IMR-90 (cell line): ENCODE measurements around the gene SURF1. TPM values are rescaled to one million over a fixed set of nuclear protein-coding genes. Genes with fewer than 3 reads are reported as not detected.

Source experiments
- ATAC-seq: fragments of 200-7000 bp; cut with Tn5 transposase; 2 replicates; pipeline ENCODE4 v1.9.1; 2020; ENCODE audit warnings: low read depth, mild to moderate bottlenecking, moderate library complexity
- BruUV-seq: library from RNA; stranded (reverse); fragments of 400-500 nt; replicated peaks from 2 replicates; lab custom pipeline; 2021; lab: Mats Ljungman, UMichigan
- CTCF ChIA-PET: fragments of 300-600 bp; formaldehyde crosslinking; extraction: SDS; loops from one replicate; lab custom pipeline; 2021; ENCODE audit warnings: antibody characterized with exemption; lab: Yijun Ruan, JAX
- POLR2A ChIA-PET: fragments of 300-600 bp; sonication (Branson Sonifier 250); formaldehyde crosslinking; loops from one replicate; lab custom pipeline; 2022; ENCODE audit warnings: antibody characterized with exemption; ENCODE audit not compliant: unreplicated experiment; lab: Charles Lee
- DNase-seq: peaks from one replicate; pipeline ENCODE4 v3.0.0; 2013
- H2AFZ ChIP-seq: replicated peaks from 2 replicates; pipeline ENCODE3; 2013; ENCODE audit warnings: low read length, mild to moderate bottlenecking; ENCODE audit not compliant: poor library complexity
- H2AK5ac ChIP-seq: 2 replicates; pipeline ENCODE4 v1.6.1; 2013; ENCODE audit warnings: low read depth, low read length, inconsistent platforms
- H2AK9ac ChIP-seq: replicated peaks from 2 replicates; pipeline ENCODE3; 2013; ENCODE audit warnings: mild to moderate bottlenecking, low read depth, low read length, moderate library complexity; ENCODE audit not compliant: poor library complexity
- H2BK120ac ChIP-seq: 2 replicates; pipeline ENCODE4 v1.6.1; 2013; ENCODE audit warnings: low read depth, low read length, inconsistent platforms
- H2BK15ac ChIP-seq: 3 replicates; pipeline ENCODE4 v1.6.1; 2013; ENCODE audit warnings: low read depth, low read length, inconsistent platforms
- H2BK20ac ChIP-seq: 2 replicates; pipeline ENCODE4 v1.6.1; 2013; ENCODE audit warnings: low read depth, mild to moderate bottlenecking, inconsistent platforms, low read length, moderate library complexity
- H2BK5ac ChIP-seq: 2 replicates; pipeline ENCODE4 v1.6.1; 2013; ENCODE audit warnings: mild to moderate bottlenecking, low read depth, low read length, inconsistent platforms; ENCODE audit not compliant: poor library complexity, severe bottlenecking
- H3K14ac ChIP-seq: replicated peaks from 2 replicates; pipeline ENCODE4 v1.6.1; 2013; ENCODE audit warnings: low read depth, low read length, inconsistent platforms
- H3K18ac ChIP-seq: 2 replicates; pipeline ENCODE4 v1.6.1; 2013; ENCODE audit warnings: low read depth, low read length, control low read depth
- H3K23ac ChIP-seq: 2 replicates; pipeline ENCODE4 v1.6.1; 2013; ENCODE audit warnings: low read depth, low read length, inconsistent platforms
- H3K27ac ChIP-seq: 2 replicates; pipeline ENCODE4 v1.5.1; 2013; ENCODE audit warnings: mild to moderate bottlenecking, control low read depth, low read length; ENCODE audit not compliant: insufficient read depth
- H3K27me3 ChIP-seq: 2 replicates; pipeline ENCODE4 v1.6.1; 2013; ENCODE audit warnings: low read length; ENCODE audit not compliant: control insufficient read depth, insufficient read depth
- H3K36me3 ChIP-seq: 2 replicates; pipeline ENCODE4 v1.6.1; 2013; ENCODE audit warnings: low read length, mixed read lengths; ENCODE audit not compliant: control insufficient read depth, insufficient read depth
- H3K4ac ChIP-seq: 2 replicates; pipeline ENCODE4 v1.6.1; 2013; ENCODE audit warnings: low read depth, low read length, inconsistent platforms
- H3K4me1 ChIP-seq: 2 replicates; pipeline ENCODE4 v1.6.1; 2013; ENCODE audit warnings: low read length, mixed read lengths; ENCODE audit not compliant: control insufficient read depth, insufficient read depth
- H3K4me2 ChIP-seq: 2 replicates; pipeline ENCODE4 v1.6.1; 2013; ENCODE audit warnings: low read depth, mild to moderate bottlenecking, control low read depth, low read length, moderate library complexity
- H3K4me3 ChIP-seq: 2 replicates; pipeline ENCODE4 v1.5.1; 2013; ENCODE audit warnings: low read depth, mild to moderate bottlenecking, control low read depth, low read length, moderate library complexity; ENCODE audit not compliant: insufficient read depth
- H3K56ac ChIP-seq: 2 replicates; pipeline ENCODE4 v1.6.1; 2013; ENCODE audit warnings: low read length, inconsistent platforms; ENCODE audit not compliant: insufficient read depth; ENCODE audit errors: extremely low read depth
- H3K79me1 ChIP-seq, 2 experiments: 2 replicates each; pipeline ENCODE4 v1.6.1; 2013; ENCODE audit warnings: low read length in 2 of 2, inconsistent platforms in 1 of 2, low read depth in 1 of 2
- H3K9ac ChIP-seq: 2 replicates; pipeline ENCODE4 v1.6.1; 2013; ENCODE audit warnings: low read depth, low read length, control low read depth
- H3K9me1 ChIP-seq: 2 replicates; pipeline ENCODE4 v1.6.1; 2013; ENCODE audit warnings: low read length, inconsistent platforms; ENCODE audit not compliant: insufficient read depth
- H3K9me3 ChIP-seq: 2 replicates; pipeline ENCODE4 v1.6.1; 2013; ENCODE audit warnings: low read length; ENCODE audit not compliant: control insufficient read depth, insufficient read depth
- H4K20me1 ChIP-seq: 2 replicates; pipeline ENCODE4 v1.6.1; 2013; ENCODE audit warnings: low read length, inconsistent platforms; ENCODE audit not compliant: insufficient read depth
- H4K5ac ChIP-seq: 2 replicates; pipeline ENCODE4 v1.6.1; 2013; ENCODE audit warnings: mild to moderate bottlenecking, low read depth, low read length, control low read depth
- H4K8ac ChIP-seq, 2 experiments: 2 replicates each; pipeline ENCODE4 v1.6.1; 2013; ENCODE audit warnings: low read depth in 2 of 2, low read length in 2 of 2, control low read depth in 1 of 2, inconsistent platforms in 1 of 2
- H4K91ac ChIP-seq: 2 replicates; pipeline ENCODE4 v1.6.1; 2013; ENCODE audit warnings: low read depth, low read length, inconsistent platforms; ENCODE audit not compliant: insufficient read depth
- CTCF ChIP-seq: conservative IDR thresholded peaks from 2 replicates; pipeline ENCODE4 v1.5.1; 2012; ENCODE audit warnings: mild to moderate bottlenecking, low read depth, low read length, improper control_type of control experiment
- FOS ChIP-seq: fragments of 150-350 bp; IDR thresholded peaks from 2 replicates; pipeline ENCODE4 v1.6.1; 2016; ENCODE audit warnings: low read depth, low read length
- MAFK ChIP-seq: IDR thresholded peaks from 2 replicates; pipeline ENCODE4 v1.6.1; 2012; ENCODE audit warnings: low read depth, low read length, improper control_type of control experiment
- NFE2L2 ChIP-seq: fragments of 150-350 bp; IDR thresholded peaks from 2 replicates; pipeline ENCODE4 v1.6.1; 2016; ENCODE audit warnings: low read depth, mild to moderate bottlenecking, low read length
- RAD21 ChIP-seq: IDR thresholded peaks from 2 replicates; pipeline ENCODE4 v1.6.1; 2012; ENCODE audit warnings: low read length, improper control_type of control experiment
- RCOR1 ChIP-seq: IDR thresholded peaks from 2 replicates; pipeline ENCODE4 v1.6.1; 2012; ENCODE audit warnings: mild to moderate bottlenecking, low read length, improper control_type of control experiment; ENCODE audit not compliant: insufficient replicate concordance
- RFX5 ChIP-seq: IDR thresholded peaks from 2 replicates; pipeline ENCODE4 v1.8.0; 2012; ENCODE audit warnings: low read depth, mild to moderate bottlenecking, low read length, moderate library complexity
- WGBS, 2 experiments: methylation state at CpG; one replicate each; pipeline versions ENCODE4 v1.1.5 to v1.1.7; 2013; ENCODE audit warnings: missing lambda C conversion rate in 2 of 2; ENCODE audit not compliant: insufficient read length in 1 of 2; ENCODE audit errors: extremely low coverage in 2 of 2; 5-methylcytosine and 5-hydroxymethylcytosine counted together
- dilution Hi-C: fragments of 300-500 bp; cut with HindIII; formaldehyde crosslinking; loops from one replicate; pipeline ENCODE4 v1.14.3; 2018; ENCODE audit warnings: low sequenced_read_pairs; ENCODE audit not compliant: unreplicated experiment
- in situ Hi-C: fragments of 300-500 bp; cut with MboI; formaldehyde crosslinking; loops from 3 replicates; pipeline ENCODE4 v1.14.3; 2019; ENCODE audit warnings: low sequenced_read_pairs, inconsistent platforms, mixed read lengths
- intact Hi-C: fragments of 100-400 bp; cut with micrococcal nuclease; formaldehyde crosslinking; loops from 2 replicates; pipeline ENCODE4 v1.10.0; 2022
- polyA plus RNA-seq, 3 experiments: library from polyadenylated mRNA; depleted of rRNA; stranded (reverse); fragments of >200 nt; gene quantifications; 2 replicates each; pipeline ENCODE4 v1.2.3, GENCODE V29; 2012; ENCODE audit warnings: low replicate concordance in 1 of 3
- total RNA-seq: library from RNA; depleted of rRNA; stranded (reverse); fragments of >200 nt; gene quantifications from 2 replicates; pipeline ENCODE4 v1.2.3, GENCODE V29; 2012

Gene SURF1
- total and polyA plus RNA-seq, 2 of the 4 experiments (the other 2 are of a cell fraction), result 15.1 to 24.5 TPM

DNA sequence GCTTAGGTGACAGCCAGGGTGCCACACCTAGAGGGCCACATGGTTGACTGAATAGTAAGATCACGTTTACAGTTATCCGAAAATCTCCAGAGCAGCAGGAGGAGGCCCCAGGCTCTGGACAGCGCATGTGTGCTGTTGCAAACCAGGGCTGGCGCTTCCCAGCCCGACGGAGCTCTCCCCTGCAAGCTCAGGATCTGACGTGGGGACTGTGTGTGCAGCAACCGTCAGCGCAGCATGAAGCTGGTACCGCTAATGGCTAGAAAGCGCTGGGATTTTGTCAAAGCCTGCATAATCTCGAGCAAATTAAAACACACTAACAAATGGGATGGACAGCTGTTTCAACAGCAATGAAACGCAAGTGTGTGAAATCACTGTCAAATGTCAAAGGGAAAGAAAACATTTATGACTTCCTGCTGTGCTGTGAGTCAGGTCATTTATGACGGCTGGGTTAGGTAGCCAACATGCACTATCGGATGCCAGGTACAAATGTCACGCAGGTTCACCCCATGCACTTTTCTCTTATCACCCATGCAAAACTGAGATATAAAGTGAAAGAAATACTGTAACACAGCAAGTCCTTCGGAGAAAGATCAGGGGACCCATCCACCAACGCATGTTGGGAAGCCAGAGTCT is 12.1 kb upstream of the SURF1 start:
- peaks cover 85% of the 10 kb centered on the region for H3K36me3 ChIP-seq
- H3K9me3 ChIP-seq, result no peaks in the 10 kb centered on the region
- no peak overlapping the region for H3K4ac ChIP-seq
- BruUV-seq, result no TSS peak
- in situ Hi-C loops, result no loop called here
- no peak overlapping the region for H3K23ac ChIP-seq
- no peak overlapping the region for H3K4me3 ChIP-seq
- no peak overlapping the region for H3K56ac ChIP-seq
- H3K4me2 ChIP-seq, result no peak overlapping the region
- H4K5ac ChIP-seq, result no peak overlapping the region
- no peak overlapping the region for H2BK15ac ChIP-seq
- no peak overlapping the region for H3K18ac ChIP-seq
- no peak overlapping the region for H3K27ac ChIP-seq
- H2AK9ac ChIP-seq, result no peak overlapping the region
- DNase-seq, result no peak
- peaks cover 27 to 77% of the 10 kb centered on the region in 2 experiments for H3K79me1 ChIP-seq
- no peak for ATAC-seq
- ChIA-PET POLR2A (no interaction called here), CTCF (no interaction called here)
- WGBS, 2 experiments, result 93% methylated on average over 3 of the region's 18 CpGs; no CpG with 5 or more reads in 1 of the 2 experiments
- no peak overlapping the region for H2BK5ac ChIP-seq
- peak overlapping the region; percentile 48 for H2AFZ ChIP-seq
- H3K9me1 ChIP-seq, result peaks cover 32% of the 10 kb centered on the region
- no peak overlapping the region for H3K14ac ChIP-seq
- no peaks in the 10 kb centered on the region for H3K27me3 ChIP-seq
- H2AK5ac ChIP-seq, result no peak overlapping the region
- TF ChIP-seq FOS (no peak), NFE2L2 (no peak), MAFK (no peak), RFX5 (no peak), RAD21 (no peak), CTCF (no peak), RCOR1 (no peak)
- dilution Hi-C loops, result no loop called here
- intact Hi-C loops, result no loop called here
- no peak overlapping the region for H2BK120ac ChIP-seq
- H4K8ac ChIP-seq, result no peak overlapping the region
- H4K91ac ChIP-seq, result no peak overlapping the region
- peaks cover 12% of the 10 kb centered on the region for H3K4me1 ChIP-seq
- no peak overlapping the region for H3K9ac ChIP-seq
- no peak overlapping the region for H2BK20ac ChIP-seq
- peaks cover 98% of the 10 kb centered on the region for H4K20me1 ChIP-seq
